Liver (tissue), 9 donors: Measurements from ENCODE around the gene WDR37. TPM values are rescaled to one million over a fixed set of nuclear protein-coding genes. Genes with fewer than 3 reads are reported as not detected.

Experiments used
- DNase-seq: peaks from one replicate; pipeline ENCODE4 v3.0.0-alpha.2; 2017; ENCODE audit warnings: low spot score
- H3K27ac ChIP-seq, 2 donors: one replicate each; pipeline ENCODE4 v1.7.0; 2013; ENCODE audit warnings: inconsistent platforms in 2 of 2, low read length in 2 of 2, control low read depth in 1 of 2, low read depth in 1 of 2, mild to moderate bottlenecking in 1 of 2
- H3K27me3 ChIP-seq, 4 donors: one replicate each; pipeline versions ENCODE4 v1.6.1 to v1.7.0; 2013; ENCODE audit warnings: low read length in 3 of 4, inconsistent platforms in 1 of 4, mild to moderate bottlenecking in 1 of 4, moderate library complexity in 1 of 4; ENCODE audit not compliant: control insufficient read depth in 4 of 4, insufficient read depth in 4 of 4
- H3K36me3 ChIP-seq, 4 donors: one replicate each; pipeline versions ENCODE4 v1.6.1 to v1.7.0; 2013; ENCODE audit warnings: low read length in 3 of 4, mild to moderate bottlenecking in 3 of 4, low read depth in 1 of 4, moderate library complexity in 1 of 4; ENCODE audit not compliant: control insufficient read depth in 4 of 4, insufficient read depth in 3 of 4
- H3K4me1 ChIP-seq, 4 donors: one replicate each; pipeline versions ENCODE4 v1.6.1 to v1.7.0; 2013; ENCODE audit warnings: low read length in 3 of 4, mild to moderate bottlenecking in 3 of 4, moderate library complexity in 1 of 4; ENCODE audit not compliant: control insufficient read depth in 4 of 4, insufficient read depth in 4 of 4
- H3K4me3 ChIP-seq, 3 donors: one replicate each; pipeline versions ENCODE4 v1.6.1 to v1.7.0; 2013; ENCODE audit warnings: low read length in 3 of 3, control low read depth in 1 of 3, low read depth in 1 of 3, mild to moderate bottlenecking in 1 of 3
- H3K9ac ChIP-seq, 2 donors: one replicate each; pipeline ENCODE4 v1.7.0; 2013; ENCODE audit warnings: low read length in 2 of 2, mild to moderate bottlenecking in 2 of 2, moderate library complexity in 2 of 2, control low read depth in 1 of 2, low read depth in 1 of 2
- H3K9me3 ChIP-seq, 4 donors: one replicate each; pipeline versions ENCODE4 v1.6.1 to v1.7.0; 2013; ENCODE audit warnings: low read length in 3 of 4; ENCODE audit not compliant: control insufficient read depth in 4 of 4
- GABPA ChIP-seq, 2 donors: IDR thresholded peaks in 1 of 2; conservative IDR thresholded peaks in 1 of 2; 2 replicates each; pipeline ENCODE4 v1.6.1; 2016; ENCODE audit warnings: antibody characterized with exemption in 2 of 2, mild to moderate bottlenecking in 1 of 2, moderate library complexity in 1 of 2
- HNF4A ChIP-seq, 2 donors: conservative IDR thresholded peaks; 2 replicates each; pipeline ENCODE4 v1.6.1; 2016; ENCODE audit warnings: antibody characterized with exemption in 2 of 2, mild to moderate bottlenecking in 2 of 2
- JUND ChIP-seq, 2 donors: IDR thresholded peaks; 2 replicates each; pipeline ENCODE4 v1.6.1; 2016; ENCODE audit warnings: antibody characterized with exemption in 2 of 2
- MAX ChIP-seq: IDR thresholded peaks from 2 replicates; pipeline ENCODE4 v1.6.1; 2016; ENCODE audit warnings: antibody characterized with exemption
- RAD21 ChIP-seq, 2 donors: IDR thresholded peaks; 2 replicates each; pipeline ENCODE4 v1.6.1; 2016; ENCODE audit warnings: antibody characterized with exemption in 2 of 2, mild to moderate bottlenecking in 2 of 2
- RXRA ChIP-seq, 2 donors: IDR thresholded peaks; 2 replicates each; pipeline ENCODE4 v1.6.1; 2017 to 2018; ENCODE audit warnings: antibody characterized with exemption in 2 of 2, mild to moderate bottlenecking in 1 of 2
- SP1 ChIP-seq: IDR thresholded peaks from 2 replicates; pipeline ENCODE4 v1.6.1; 2018; ENCODE audit warnings: antibody characterized with exemption, mild to moderate bottlenecking
- TAF1 ChIP-seq: conservative IDR thresholded peaks from 2 replicates; pipeline ENCODE4 v1.6.1; 2016; ENCODE audit warnings: antibody characterized with exemption, mild to moderate bottlenecking
- YY1 ChIP-seq: IDR thresholded peaks from 2 replicates; pipeline ENCODE4 v1.6.1; 2016; ENCODE audit warnings: antibody characterized with exemption, mild to moderate bottlenecking
- whole genome bisulfite sequencing: extraction: QIAGEN DNeasy Blood & Tissue Kit; methylation state at CpG from one replicate; pipeline ENCODE4 v1.1.7; 2013; 5-methylcytosine and 5-hydroxymethylcytosine counted together
- polyA plus RNA-seq, 2 donors: library from polyadenylated mRNA; stranded (reverse) in 1 of 2; unstranded in 1 of 2; fragments of 200-250 nt in 1 of 2; fragments of >200 nt in 1 of 2; fragmentation: Nextera tagmentation in 1 of 2; extraction: Ambion mirVana in 1 of 2; gene quantifications; one replicate each; pipeline versions ENCODE4 v1.2.1 to v1.2.3, GENCODE V29; 2013 to 2015
- total RNA-seq, 2 donors: library from RNA; depleted of rRNA; stranded (reverse); fragments of >200 nt; gene quantifications; one replicate each; pipeline ENCODE4 v1.2.3, GENCODE V29; 2014
- TF ChIP-seq, protein P1 (sequence below): fragments of 150-350 bp; IDR thresholded peaks from 2 replicates; pipeline ENCODE4 v1.5.1; 2017; ENCODE audit warnings: improper control_type of control experiment, low read depth, low read length; ENCODE audit not compliant: missing input control
- TF ChIP-seq, protein P2 (sequence below): IDR thresholded peaks from 2 replicates; pipeline ENCODE4 v1.6.1; 2016; ENCODE audit warnings: antibody characterized with exemption
- TF ChIP-seq, protein P3 (sequence below): IDR thresholded peaks from 2 replicates; pipeline ENCODE4 v1.6.1; 2016; ENCODE audit warnings: antibody characterized with exemption, mild to moderate bottlenecking
- donor health status: healthy.
- donor health status: healthy.
- donor health status: healthy.
- donor health status: healthy.
- donor health status: healthy.

The WDR37 gene, protein sequence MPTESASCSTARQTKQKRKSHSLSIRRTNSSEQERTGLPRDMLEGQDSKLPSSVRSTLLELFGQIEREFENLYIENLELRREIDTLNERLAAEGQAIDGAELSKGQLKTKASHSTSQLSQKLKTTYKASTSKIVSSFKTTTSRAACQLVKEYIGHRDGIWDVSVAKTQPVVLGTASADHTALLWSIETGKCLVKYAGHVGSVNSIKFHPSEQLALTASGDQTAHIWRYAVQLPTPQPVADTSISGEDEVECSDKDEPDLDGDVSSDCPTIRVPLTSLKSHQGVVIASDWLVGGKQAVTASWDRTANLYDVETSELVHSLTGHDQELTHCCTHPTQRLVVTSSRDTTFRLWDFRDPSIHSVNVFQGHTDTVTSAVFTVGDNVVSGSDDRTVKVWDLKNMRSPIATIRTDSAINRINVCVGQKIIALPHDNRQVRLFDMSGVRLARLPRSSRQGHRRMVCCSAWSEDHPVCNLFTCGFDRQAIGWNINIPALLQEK
- total RNA-seq = 10 to 100 TPM in 1 of 2 donors, 1 to 10 TPM in 1; 6.9 to 12.1 TPM
- 1 to 10 TPM; 3.6 to 4.3 TPM for polyA plus RNA-seq

GRCh38 chr10:1056326-1057105 lies at the start of gene WDR37:
TSS of gene WDR37 (plus strand) at chr10:1056385. CDS start at chr10:1072156, 15,771 bp downstream.
- peaks cover 8 to 56% (median 36%) of the 10 kb centered on the region in 4 donors for H3K4me1 ChIP-seq
- WGBS = under 1% methylated on average over 87 of the region's 87 CpGs

GRCh38 chr10:1006573-1006972 lies 49.6 kb upstream of the WDR37 start:
- Histone ChIP-seq H3K4me1 (no peaks in the 10 kb centered on the region), H3K4me3 (no peak overlapping the region), H3K9ac (no peak overlapping the region), H3K27ac (no peak overlapping the region), H3K36me3 (peaks cover 25 to 91% (median 70%) of the 10 kb centered on the region in 4 donors), H3K9me3 (peaks cover 0 to 6% (median 2%) of the 10 kb centered on the region in 4 donors), H3K27me3 (no peaks in the 10 kb centered on the region)
- TF ChIP-seq GABPA (IDR thresholded peaks at IDR 0.05 in 1 of 2, conservative IDR thresholded peaks at IDR 0.05 in 1 of 2) = no peak
- TF ChIP-seq YY1 = no peak
- TF ChIP-seq RAD21 (IDR thresholded peaks at IDR 0.05) = no peak
- no peak for TF ChIP-seq HNF4A (conservative IDR thresholded peaks at IDR 0.05)
- TF ChIP-seq, protein P1, sequence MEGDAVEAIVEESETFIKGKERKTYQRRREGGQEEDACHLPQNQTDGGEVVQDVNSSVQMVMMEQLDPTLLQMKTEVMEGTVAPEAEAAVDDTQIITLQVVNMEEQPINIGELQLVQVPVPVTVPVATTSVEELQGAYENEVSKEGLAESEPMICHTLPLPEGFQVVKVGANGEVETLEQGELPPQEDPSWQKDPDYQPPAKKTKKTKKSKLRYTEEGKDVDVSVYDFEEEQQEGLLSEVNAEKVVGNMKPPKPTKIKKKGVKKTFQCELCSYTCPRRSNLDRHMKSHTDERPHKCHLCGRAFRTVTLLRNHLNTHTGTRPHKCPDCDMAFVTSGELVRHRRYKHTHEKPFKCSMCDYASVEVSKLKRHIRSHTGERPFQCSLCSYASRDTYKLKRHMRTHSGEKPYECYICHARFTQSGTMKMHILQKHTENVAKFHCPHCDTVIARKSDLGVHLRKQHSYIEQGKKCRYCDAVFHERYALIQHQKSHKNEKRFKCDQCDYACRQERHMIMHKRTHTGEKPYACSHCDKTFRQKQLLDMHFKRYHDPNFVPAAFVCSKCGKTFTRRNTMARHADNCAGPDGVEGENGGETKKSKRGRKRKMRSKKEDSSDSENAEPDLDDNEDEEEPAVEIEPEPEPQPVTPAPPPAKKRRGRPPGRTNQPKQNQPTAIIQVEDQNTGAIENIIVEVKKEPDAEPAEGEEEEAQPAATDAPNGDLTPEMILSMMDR = no peak
- TF ChIP-seq RXRA (IDR thresholded peaks at IDR 0.05) = no peak
- TF ChIP-seq TAF1 = no peak
- TF ChIP-seq SP1 = no peak
- DNase-seq = no peak
- WGBS = 96% methylated on average over 9 of the region's 9 CpGs

More at GRCh38 chr10:1056326-1057105, at the start of gene WDR37:
- no peak for TF ChIP-seq HNF4A (conservative IDR thresholded peaks at IDR 0.05)
- TF ChIP-seq, protein P2, sequence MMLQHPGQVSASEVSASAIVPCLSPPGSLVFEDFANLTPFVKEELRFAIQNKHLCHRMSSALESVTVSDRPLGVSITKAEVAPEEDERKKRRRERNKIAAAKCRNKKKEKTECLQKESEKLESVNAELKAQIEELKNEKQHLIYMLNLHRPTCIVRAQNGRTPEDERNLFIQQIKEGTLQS = no peak
- TF ChIP-seq RXRA (IDR thresholded peaks at IDR 0.05) = no peak
- TF ChIP-seq, protein P3, sequence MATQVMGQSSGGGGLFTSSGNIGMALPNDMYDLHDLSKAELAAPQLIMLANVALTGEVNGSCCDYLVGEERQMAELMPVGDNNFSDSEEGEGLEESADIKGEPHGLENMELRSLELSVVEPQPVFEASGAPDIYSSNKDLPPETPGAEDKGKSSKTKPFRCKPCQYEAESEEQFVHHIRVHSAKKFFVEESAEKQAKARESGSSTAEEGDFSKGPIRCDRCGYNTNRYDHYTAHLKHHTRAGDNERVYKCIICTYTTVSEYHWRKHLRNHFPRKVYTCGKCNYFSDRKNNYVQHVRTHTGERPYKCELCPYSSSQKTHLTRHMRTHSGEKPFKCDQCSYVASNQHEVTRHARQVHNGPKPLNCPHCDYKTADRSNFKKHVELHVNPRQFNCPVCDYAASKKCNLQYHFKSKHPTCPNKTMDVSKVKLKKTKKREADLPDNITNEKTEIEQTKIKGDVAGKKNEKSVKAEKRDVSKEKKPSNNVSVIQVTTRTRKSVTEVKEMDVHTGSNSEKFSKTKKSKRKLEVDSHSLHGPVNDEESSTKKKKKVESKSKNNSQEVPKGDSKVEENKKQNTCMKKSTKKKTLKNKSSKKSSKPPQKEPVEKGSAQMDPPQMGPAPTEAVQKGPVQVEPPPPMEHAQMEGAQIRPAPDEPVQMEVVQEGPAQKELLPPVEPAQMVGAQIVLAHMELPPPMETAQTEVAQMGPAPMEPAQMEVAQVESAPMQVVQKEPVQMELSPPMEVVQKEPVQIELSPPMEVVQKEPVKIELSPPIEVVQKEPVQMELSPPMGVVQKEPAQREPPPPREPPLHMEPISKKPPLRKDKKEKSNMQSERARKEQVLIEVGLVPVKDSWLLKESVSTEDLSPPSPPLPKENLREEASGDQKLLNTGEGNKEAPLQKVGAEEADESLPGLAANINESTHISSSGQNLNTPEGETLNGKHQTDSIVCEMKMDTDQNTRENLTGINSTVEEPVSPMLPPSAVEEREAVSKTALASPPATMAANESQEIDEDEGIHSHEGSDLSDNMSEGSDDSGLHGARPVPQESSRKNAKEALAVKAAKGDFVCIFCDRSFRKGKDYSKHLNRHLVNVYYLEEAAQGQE = peak; percentile 45
- peak; percentile 85 to 97 for TF ChIP-seq GABPA (IDR thresholded peaks at IDR 0.05 in 1 of 2, conservative IDR thresholded peaks at IDR 0.05 in 1 of 2)
- TF ChIP-seq, protein P1 = no peak
- TF ChIP-seq RAD21 (IDR thresholded peaks at IDR 0.05) = no peak
- TF ChIP-seq TAF1 = no peak
- TF ChIP-seq YY1 = peak; percentile 73
- TF ChIP-seq JUND (IDR thresholded peaks at IDR 0.05) = no peak
- TF ChIP-seq MAX = no peak
- Histone ChIP-seq H3K27me3 (no peaks in the 10 kb centered on the region), H3K4me3 (peak within 1 kb of the TSS; percentile 89 to 99 (median 97)), H3K36me3 (peaks cover 2 to 6% (median 2%) of the 10 kb centered on the region in 4 donors), H3K9me3 (no peaks in the 10 kb centered on the region), H3K27ac (peak within 1 kb of the TSS; percentile 84 to 98), H3K9ac (peak within 1 kb of the TSS; percentile 85 to 97)
- DNase-seq = peak; percentile 90
